Measurements from ENCODE around the gene TMPRSS6.

DNA sequence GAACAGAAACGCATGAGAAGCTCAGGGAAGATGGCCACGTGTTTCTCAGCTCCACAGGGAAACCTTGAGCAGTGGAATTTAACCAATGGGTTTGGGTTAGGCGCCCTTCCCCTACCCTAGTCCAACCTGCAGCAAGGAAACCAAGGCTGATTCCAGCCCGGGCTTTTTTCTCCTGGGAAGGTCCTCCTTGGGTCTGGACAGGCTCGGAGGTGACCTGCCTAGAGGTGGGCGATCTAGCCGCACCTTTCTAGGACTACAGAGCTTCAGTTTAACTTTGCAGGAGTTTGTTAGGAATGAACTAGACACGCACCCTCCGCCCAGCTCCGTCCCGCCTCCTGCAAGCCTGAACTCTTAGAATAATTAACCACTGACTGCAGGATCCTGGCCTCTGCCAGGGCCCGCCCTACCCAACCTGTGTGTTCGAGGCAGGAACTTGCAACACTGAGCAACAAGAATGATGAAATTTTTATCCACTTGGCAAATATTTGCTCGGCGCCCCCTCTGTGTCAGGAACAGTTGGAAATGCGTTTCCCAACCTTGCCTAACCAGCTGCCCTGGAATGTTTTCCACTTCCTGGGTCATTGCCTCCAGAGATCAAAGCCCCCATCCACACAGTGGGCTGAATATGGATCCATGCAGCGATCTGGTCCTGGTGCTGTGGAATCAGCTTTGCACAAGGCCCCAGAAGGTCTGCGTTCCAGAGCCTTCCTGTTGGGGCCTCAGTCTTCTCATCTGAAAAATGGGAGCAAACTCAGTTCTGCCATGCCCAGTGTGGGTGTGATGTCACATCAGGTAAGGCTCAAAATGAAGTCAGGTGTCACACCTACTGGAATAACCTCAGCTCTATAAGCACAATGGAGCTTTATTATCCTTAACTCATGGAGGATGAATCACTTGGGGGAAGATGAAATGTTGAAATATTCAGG is 76.7 kb downstream of the TMPRSS6 start:
- TF ChIP-seq, protein P1, sequence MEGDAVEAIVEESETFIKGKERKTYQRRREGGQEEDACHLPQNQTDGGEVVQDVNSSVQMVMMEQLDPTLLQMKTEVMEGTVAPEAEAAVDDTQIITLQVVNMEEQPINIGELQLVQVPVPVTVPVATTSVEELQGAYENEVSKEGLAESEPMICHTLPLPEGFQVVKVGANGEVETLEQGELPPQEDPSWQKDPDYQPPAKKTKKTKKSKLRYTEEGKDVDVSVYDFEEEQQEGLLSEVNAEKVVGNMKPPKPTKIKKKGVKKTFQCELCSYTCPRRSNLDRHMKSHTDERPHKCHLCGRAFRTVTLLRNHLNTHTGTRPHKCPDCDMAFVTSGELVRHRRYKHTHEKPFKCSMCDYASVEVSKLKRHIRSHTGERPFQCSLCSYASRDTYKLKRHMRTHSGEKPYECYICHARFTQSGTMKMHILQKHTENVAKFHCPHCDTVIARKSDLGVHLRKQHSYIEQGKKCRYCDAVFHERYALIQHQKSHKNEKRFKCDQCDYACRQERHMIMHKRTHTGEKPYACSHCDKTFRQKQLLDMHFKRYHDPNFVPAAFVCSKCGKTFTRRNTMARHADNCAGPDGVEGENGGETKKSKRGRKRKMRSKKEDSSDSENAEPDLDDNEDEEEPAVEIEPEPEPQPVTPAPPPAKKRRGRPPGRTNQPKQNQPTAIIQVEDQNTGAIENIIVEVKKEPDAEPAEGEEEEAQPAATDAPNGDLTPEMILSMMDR (IDR thresholded peaks at IDR 0.05; ENCODE audit: insufficient read depth, low read length, poor library complexity, severe bottlenecking): no peak
- TF ChIP-seq EZH2phosphoT487 (conservative IDR thresholded peaks at IDR 0.05; ENCODE audit: low read length): no peak

Data from SU-DHL-6 (cell line).